NCI-H2029 treated with DMSO at 0.1 percent for 48 hours (cell line): ENCODE data around the gene NAALADL2.

Experiments used
- DNase-seq: peaks from one replicate; lab custom pipeline; 2025; lab: John Stamatoyannopoulos, UW

The NAALADL2 gene

DNA sequence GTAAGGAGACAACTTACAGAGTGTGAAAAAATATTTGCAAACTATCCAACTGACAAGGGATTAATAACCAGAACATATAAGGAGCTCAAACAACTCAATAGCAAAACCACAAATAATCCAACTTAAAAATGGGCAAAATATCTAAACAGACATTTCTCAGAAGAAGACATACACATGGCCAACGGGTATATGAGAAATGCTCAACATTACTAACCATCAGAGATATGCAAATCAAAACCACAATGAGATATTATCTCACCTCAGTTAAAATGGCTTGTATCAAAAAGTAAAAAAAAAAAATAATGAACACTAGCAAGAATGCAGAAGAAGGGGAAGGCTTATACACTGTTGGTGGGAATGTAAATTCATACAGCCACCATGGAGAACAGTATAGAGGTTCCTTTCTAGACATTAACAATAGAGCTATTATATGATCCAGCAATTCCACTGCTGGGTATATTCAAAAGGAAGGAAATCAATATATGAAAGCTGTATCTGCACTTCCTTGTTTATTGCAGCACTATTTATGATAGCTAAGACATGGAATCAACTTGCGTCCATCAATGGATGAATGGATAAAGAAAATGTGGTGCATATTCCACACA, 998.6 kb downstream of the NAALADL2 start:
- DNase-seq: no peak
